AG09309 (cell line): Measurements from ENCODE around the gene MYOC.
"Not testable (repeated sequence)": the region's sequence is repeated elsewhere in the genome, so short reads cannot be mapped to it uniquely, and the experiment has no call there.

Source experiments
- DNase-seq: peaks from one replicate; pipeline ENCODE4 v3.0.0-alpha.2; 2010; ENCODE audit warnings: low read depth
- H3K4me3 ChIP-seq: 2 replicates; pipeline ENCODE4 v1.5.1; 2011; ENCODE audit warnings: mild to moderate bottlenecking, low read depth, low read length, moderate library complexity; ENCODE audit not compliant: control insufficient read depth
- CTCF ChIP-seq: IDR thresholded peaks from 2 replicates; pipeline ENCODE4 v1.5.1; 2011; ENCODE audit warnings: mild to moderate bottlenecking, low read depth, low read length, inconsistent platforms; ENCODE audit not compliant: insufficient read depth, control insufficient read depth; ENCODE audit errors: missing control alignments

MYOC gene

GRCh38 chr1:171652234-171652822 is at the start of gene MYOC:
MYOC (minus strand) TSS chr1:171652688; CDS start chr1:171652611, 77 bp downstream.
- no peak for TF ChIP-seq CTCF
- DNase-seq = no peak
- no peak within 1 kb of the TSS for H3K4me3 ChIP-seq

- no peak for TF ChIP-seq CTCF
- no peak for DNase-seq
- H3K4me3 ChIP-seq = no peak overlapping the region
These were observed 47.0 kb upstream of the MYOC start for GRCh38 chr1:171699531-171699930.

GRCh38 chr1:171695772-171696171 is 43.3 kb upstream of the MYOC start:
- not testable (repeated sequence) for H3K4me3 ChIP-seq, DNase-seq

GRCh38 chr1:171693541-171693940 is 41.1 kb upstream of the MYOC start:
- DNase-seq, H3K4me3 ChIP-seq: not testable (repeated sequence)

- TF ChIP-seq CTCF = no peak
- no peak for DNase-seq
- no peak overlapping the region for H3K4me3 ChIP-seq
These were observed 31.4 kb upstream of the MYOC start for GRCh38 chr1:171683870-171684269.

GRCh38 chr1:171680339-171680738 is 27.9 kb upstream of the MYOC start:
- H3K4me3 ChIP-seq = no peak overlapping the region
- no peak for TF ChIP-seq CTCF
- no peak for DNase-seq

GRCh38 chr1:171676823-171677222 is 24.3 kb upstream of the MYOC start:
- no peak for DNase-seq
- no peak for TF ChIP-seq CTCF
- no peak overlapping the region for H3K4me3 ChIP-seq

GRCh38 chr1:171674431-171675405 is 22.2 kb upstream of the MYOC start:
- no peak for DNase-seq
- TF ChIP-seq CTCF = no peak
- no peak overlapping the region for H3K4me3 ChIP-seq
